ENCODE results near the gene TEF.

The TEF gene

GRCh38 chr22:41381329-41382097 is at the start of gene TEF:
TSS of gene TEF (plus strand) at chr22:41381942. CDS start at chr22:41382045, 103 bp downstream.
- peak; percentile 98 for DNase-seq

GRCh38 chr22:41332217-41332939 is 49.4 kb upstream of the TEF start:
- no peak for DNase-seq

- DNase-seq: no peak
Observed at GRCh38 chr22:41333806-41334205, 47.9 kb upstream of the TEF start.

- DNase-seq: no peak
Observed at GRCh38 chr22:41334215-41334614, 47.5 kb upstream of the TEF start.

- DNase-seq: no peak
Observed at GRCh38 chr22:41334951-41335635, 46.6 kb upstream of the TEF start.

- no peak for DNase-seq
Observed at GRCh38 chr22:41338614-41339212, 43.0 kb upstream of the TEF start.

GRCh38 chr22:41339823-41340222 is 41.9 kb upstream of the TEF start:
- DNase-seq: no peak

- no peak for DNase-seq
Observed at GRCh38 chr22:41340357-41340756, 41.4 kb upstream of the TEF start.

- no peak for DNase-seq
Observed at GRCh38 chr22:41341012-41341411, 40.7 kb upstream of the TEF start.

GRCh38 chr22:41341990-41342389 is 39.8 kb upstream of the TEF start:
- DNase-seq: no peak

- no peak for DNase-seq
Observed at GRCh38 chr22:41343300-41343699, 38.4 kb upstream of the TEF start.

- DNase-seq: no peak
Observed at GRCh38 chr22:41343717-41344116, 38.0 kb upstream of the TEF start.

GRCh38 chr22:41344189-41344788 is 37.5 kb upstream of the TEF start:
- no peak for DNase-seq

- DNase-seq: no peak
Observed at GRCh38 chr22:41345807-41346335, 35.9 kb upstream of the TEF start.

- no peak for DNase-seq
Observed at GRCh38 chr22:41347066-41347859, 34.5 kb upstream of the TEF start.

GRCh38 chr22:41348964-41349484 is 32.7 kb upstream of the TEF start:
- DNase-seq: no peak

- no peak for DNase-seq
Observed at GRCh38 chr22:41350087-41350486, 31.7 kb upstream of the TEF start.

- no peak for DNase-seq
Observed at GRCh38 chr22:41351011-41351410, 30.7 kb upstream of the TEF start.

- no peak for DNase-seq
Observed at GRCh38 chr22:41352058-41352457, 29.7 kb upstream of the TEF start.

- no peak for DNase-seq
Observed at GRCh38 chr22:41353862-41354575, 27.7 kb upstream of the TEF start.

- DNase-seq: no peak
Observed at GRCh38 chr22:41354979-41355378, 26.8 kb upstream of the TEF start.

Measured in activated CD4-positive, alpha-beta T cell treated with anti-CD3 and anti-CD28 coated beads, Interleukin-2, amount 50 U/mL, for 1 hour (primary cell).